ENCODE measurements around the gene ITPRID2. TPM values are rescaled to one million over a fixed set of nuclear protein-coding genes. Genes with fewer than 3 reads are reported as not detected.

Gene ITPRID2
- total RNA-seq, 4 donors from 2014 or later, result 84.5 to 159 (median 114) TPM

DNA sequence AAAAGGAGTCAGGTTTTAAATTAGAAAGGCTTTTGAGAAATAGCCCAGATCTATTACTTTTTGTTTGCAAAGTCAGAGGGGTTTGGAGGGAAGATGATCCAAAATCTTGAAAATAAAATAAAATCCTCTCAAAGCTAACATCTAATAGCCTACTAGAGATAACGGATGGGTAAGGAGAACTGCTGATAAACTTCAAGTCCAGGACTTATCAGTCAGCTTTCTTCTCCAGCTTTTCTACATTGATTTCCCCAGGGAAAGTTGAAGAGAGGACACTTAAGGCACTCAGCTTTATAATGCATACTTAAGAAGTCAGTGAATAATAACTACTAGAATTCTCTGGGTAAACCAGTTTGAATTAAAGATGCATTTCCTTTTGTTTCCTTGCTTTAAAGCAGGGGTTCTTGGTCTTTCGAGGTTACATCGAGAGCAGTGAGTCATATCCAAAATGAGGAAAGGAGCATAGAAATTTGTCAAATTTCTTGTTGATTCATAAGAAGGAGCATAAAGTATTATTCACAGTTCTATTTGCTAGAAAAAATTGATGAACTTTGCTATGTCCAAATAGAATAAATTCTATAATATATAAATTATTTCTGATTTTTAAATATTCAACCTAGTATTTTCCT, 43.2 kb upstream of the ITPRID2 start:
- no peak overlapping the region for H3K4me3 ChIP-seq
- intact Hi-C loops (cut with DNase I; ENCODE audit: low total_unique reads), result no loop called here
- no peak for DNase-seq
- no peaks in the 10 kb centered on the region for H3K9me3 ChIP-seq
- no peaks in the 10 kb centered on the region for H3K4me1 ChIP-seq
- no peak overlapping the region for H3K27ac ChIP-seq
- TF ChIP-seq POLR2A (IDR thresholded peaks at IDR 0.05), result no peak
- TF ChIP-seq, protein P1, sequence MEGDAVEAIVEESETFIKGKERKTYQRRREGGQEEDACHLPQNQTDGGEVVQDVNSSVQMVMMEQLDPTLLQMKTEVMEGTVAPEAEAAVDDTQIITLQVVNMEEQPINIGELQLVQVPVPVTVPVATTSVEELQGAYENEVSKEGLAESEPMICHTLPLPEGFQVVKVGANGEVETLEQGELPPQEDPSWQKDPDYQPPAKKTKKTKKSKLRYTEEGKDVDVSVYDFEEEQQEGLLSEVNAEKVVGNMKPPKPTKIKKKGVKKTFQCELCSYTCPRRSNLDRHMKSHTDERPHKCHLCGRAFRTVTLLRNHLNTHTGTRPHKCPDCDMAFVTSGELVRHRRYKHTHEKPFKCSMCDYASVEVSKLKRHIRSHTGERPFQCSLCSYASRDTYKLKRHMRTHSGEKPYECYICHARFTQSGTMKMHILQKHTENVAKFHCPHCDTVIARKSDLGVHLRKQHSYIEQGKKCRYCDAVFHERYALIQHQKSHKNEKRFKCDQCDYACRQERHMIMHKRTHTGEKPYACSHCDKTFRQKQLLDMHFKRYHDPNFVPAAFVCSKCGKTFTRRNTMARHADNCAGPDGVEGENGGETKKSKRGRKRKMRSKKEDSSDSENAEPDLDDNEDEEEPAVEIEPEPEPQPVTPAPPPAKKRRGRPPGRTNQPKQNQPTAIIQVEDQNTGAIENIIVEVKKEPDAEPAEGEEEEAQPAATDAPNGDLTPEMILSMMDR (IDR thresholded peaks at IDR 0.05), result no peak
- no peaks in the 10 kb centered on the region for H3K36me3 ChIP-seq
- no peaks in the 10 kb centered on the region for H3K27me3 ChIP-seq

DNA sequence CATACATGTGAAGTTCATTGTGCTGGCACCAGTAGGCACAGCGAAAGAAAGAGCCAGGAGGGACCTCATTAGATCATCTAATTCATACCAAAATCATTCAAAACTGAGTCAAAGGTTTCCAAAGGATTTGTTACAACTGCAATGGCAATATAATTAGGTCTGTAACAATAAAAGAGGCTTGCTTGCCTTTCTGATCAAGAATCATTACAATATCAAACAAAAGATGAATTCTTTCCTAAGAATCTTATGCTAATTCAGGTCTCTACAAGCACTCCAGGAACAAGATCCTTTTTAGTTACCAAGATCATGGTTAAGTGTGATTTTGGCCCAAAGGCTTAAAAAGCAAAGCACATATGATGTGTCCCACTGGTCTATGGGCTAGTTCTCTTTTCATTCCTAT, 41.9 kb upstream of the ITPRID2 start:
- no peak overlapping the region for H3K27ac ChIP-seq
- no peak for TF ChIP-seq POLR2A (IDR thresholded peaks at IDR 0.05)
- TF ChIP-seq, protein P1 (IDR thresholded peaks at IDR 0.05), result no peak
- no peaks in the 10 kb centered on the region for H3K9me3 ChIP-seq
- H3K27me3 ChIP-seq, result no peaks in the 10 kb centered on the region
- H3K36me3 ChIP-seq, result no peaks in the 10 kb centered on the region
- H3K4me1 ChIP-seq, result no peaks in the 10 kb centered on the region
- no peak overlapping the region for H3K4me3 ChIP-seq
- no peak for DNase-seq
- intact Hi-C loops (cut with DNase I; ENCODE audit: low total_unique reads), result no loop called here

DNA sequence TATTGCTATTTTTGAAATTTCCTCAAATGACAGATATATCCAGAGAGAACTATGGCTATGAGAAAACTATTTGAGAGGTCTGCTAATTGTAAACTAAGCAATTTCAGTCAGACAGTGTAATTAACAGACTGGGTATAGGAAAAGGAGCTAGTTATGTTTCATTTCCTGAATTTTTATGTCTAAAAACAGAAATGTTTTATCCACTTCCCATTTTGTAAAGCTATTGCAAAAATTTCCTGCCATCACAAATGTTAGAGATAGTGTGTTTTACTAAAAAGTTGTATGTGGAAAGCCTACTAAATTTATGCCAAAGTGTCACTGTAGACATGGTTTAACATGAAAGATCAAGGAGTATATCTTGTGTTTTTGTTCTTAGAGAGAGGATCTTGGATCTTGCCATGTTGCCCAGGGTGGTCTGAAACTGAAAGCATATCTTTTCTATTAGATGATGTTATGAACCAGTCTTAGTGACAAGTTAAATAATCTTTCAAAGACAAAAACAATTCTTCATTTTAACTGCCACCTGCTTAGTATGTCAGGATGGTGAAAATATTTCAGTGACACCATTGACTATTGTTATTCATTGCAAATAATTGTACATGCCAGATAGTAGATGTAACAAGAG, 40.5 kb upstream of the ITPRID2 start:
- no peaks in the 10 kb centered on the region for H3K27me3 ChIP-seq
- no peak overlapping the region for H3K27ac ChIP-seq
- H3K36me3 ChIP-seq, result no peaks in the 10 kb centered on the region
- H3K4me1 ChIP-seq, result no peaks in the 10 kb centered on the region
- no peak overlapping the region for H3K4me3 ChIP-seq
- no peak for DNase-seq
- intact Hi-C loops (cut with DNase I; ENCODE audit: low total_unique reads), result no loop called here
- no peaks in the 10 kb centered on the region for H3K9me3 ChIP-seq
- no peak for TF ChIP-seq POLR2A (IDR thresholded peaks at IDR 0.05)
- TF ChIP-seq, protein P1 (IDR thresholded peaks at IDR 0.05), result no peak

DNA sequence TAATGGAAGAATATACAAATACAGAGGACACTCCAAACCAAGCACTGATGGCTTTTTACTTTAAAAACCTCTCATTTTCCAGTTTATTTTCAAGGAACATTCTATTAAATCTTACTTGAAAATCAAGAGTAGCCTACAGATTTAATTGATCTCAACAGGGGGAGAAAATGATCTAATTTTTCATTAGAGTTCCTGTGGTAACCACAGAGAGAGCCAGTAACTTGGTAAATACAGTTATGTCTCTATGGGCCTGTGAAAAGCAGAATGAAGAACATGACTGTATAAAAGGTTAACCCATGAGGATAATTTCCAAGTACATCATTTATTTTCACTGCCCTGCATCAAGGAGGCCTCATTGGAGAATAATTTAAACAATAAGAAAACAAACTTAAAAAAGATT, 39.8 kb upstream of the ITPRID2 start:
- no peaks in the 10 kb centered on the region for H3K27me3 ChIP-seq
- no peaks in the 10 kb centered on the region for H3K9me3 ChIP-seq
- TF ChIP-seq, protein P1 (IDR thresholded peaks at IDR 0.05), result no peak
- TF ChIP-seq POLR2A (IDR thresholded peaks at IDR 0.05), result no peak
- H3K36me3 ChIP-seq, result no peaks in the 10 kb centered on the region
- DNase-seq, result no peak
- intact Hi-C loops (cut with DNase I; ENCODE audit: low total_unique reads), result no loop called here
- H3K4me3 ChIP-seq, result no peak overlapping the region
- H3K27ac ChIP-seq, result no peak overlapping the region
- no peaks in the 10 kb centered on the region for H3K4me1 ChIP-seq

DNA sequence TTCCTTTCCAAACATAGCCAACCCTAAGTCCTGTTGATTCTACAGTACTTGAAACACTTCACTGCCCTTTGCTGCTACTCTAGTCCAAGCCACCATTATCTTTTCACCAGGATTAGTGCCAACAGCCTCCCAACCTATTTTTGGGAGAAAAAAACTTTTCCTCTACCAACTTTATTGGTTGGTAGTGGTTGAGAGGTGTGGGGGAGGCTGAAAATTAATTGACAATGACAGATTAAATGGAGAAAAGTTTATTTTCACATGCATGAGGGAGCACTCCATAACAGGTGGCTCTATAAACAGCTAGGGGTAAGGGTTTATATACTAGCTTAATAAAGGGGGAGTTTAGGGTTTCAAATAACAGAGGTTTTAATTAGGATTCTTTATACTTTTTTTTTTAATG, 37.8 kb upstream of the ITPRID2 start:
- H3K9me3 ChIP-seq, result no peaks in the 10 kb centered on the region
- H3K4me3 ChIP-seq, result no peak overlapping the region
- TF ChIP-seq, protein P1 (IDR thresholded peaks at IDR 0.05), result no peak
- no peak for TF ChIP-seq POLR2A (IDR thresholded peaks at IDR 0.05)
- H3K27me3 ChIP-seq, result no peaks in the 10 kb centered on the region
- intact Hi-C loops (cut with DNase I; ENCODE audit: low total_unique reads), result no loop called here
- no peaks in the 10 kb centered on the region for H3K36me3 ChIP-seq
- DNase-seq, result no peak
- H3K4me1 ChIP-seq, result no peaks in the 10 kb centered on the region
- no peak overlapping the region for H3K27ac ChIP-seq

Measured in uterus (tissue), 4 donors.